Kidney (tissue), 14 donors: Measurements from ENCODE around the gene ZNF841. TPM values are rescaled to one million over a fixed set of nuclear protein-coding genes. Genes with fewer than 3 reads are reported as not detected.
A peak's percentile ranks its signal among the peaks of the same experiment; 100 is the strongest.
"Not testable (repeated sequence)": the region's sequence is repeated elsewhere in the genome, so short reads cannot be mapped to it uniquely, and the experiment has no call there.

Experiments used
- DNase-seq, 5 donors: peaks; one replicate each; pipeline ENCODE4 v3.0.0-alpha.2; 2013 to 2020
- FAIRE-seq: peaks from 2 replicates; lab custom pipeline; 2012; peaks lifted over from hg19 to GRCh38; lab: Jason Lieb, UNC
- H3K27ac ChIP-seq, 2 donors: one replicate each; pipeline ENCODE4 v1.7.0; 2013; ENCODE audit warnings: low read depth in 2 of 2, low read length in 2 of 2, inconsistent platforms in 1 of 2
- H3K27me3 ChIP-seq: one replicate; pipeline ENCODE4 v1.7.1; 2013; ENCODE audit warnings: low read length, inconsistent platforms; ENCODE audit not compliant: control insufficient read depth, insufficient read depth
- H3K36me3 ChIP-seq, 3 donors: one replicate each; pipeline versions ENCODE4 v1.7.0 to v1.7.1; 2013; ENCODE audit warnings: low read length in 3 of 3, control low read depth in 1 of 3, inconsistent platforms in 1 of 3; ENCODE audit not compliant: insufficient read depth in 3 of 3, control insufficient read depth in 2 of 3
- H3K4me1 ChIP-seq, 3 donors: one replicate each; pipeline versions ENCODE4 v1.7.0 to v1.7.1; 2013; ENCODE audit warnings: low read length in 3 of 3, inconsistent platforms in 1 of 3, low read depth in 1 of 3; ENCODE audit not compliant: control insufficient read depth in 2 of 3, insufficient read depth in 2 of 3
- H3K4me3 ChIP-seq, 3 donors: one replicate each; pipeline versions ENCODE4 v1.7.0 to v1.8.1; 2013; ENCODE audit warnings: low read length in 3 of 3, control low read depth in 1 of 3, inconsistent platforms in 1 of 3
- H3K9ac ChIP-seq, 3 donors: one replicate each; pipeline versions ENCODE4 v1.7.0 to v1.7.1; 2013; ENCODE audit warnings: low read length in 3 of 3, control low read depth in 1 of 3, inconsistent platforms in 1 of 3
- H3K9me3 ChIP-seq, 3 donors: one replicate each; pipeline versions ENCODE4 v1.7.0 to v1.7.1; 2013; ENCODE audit warnings: low read length in 3 of 3, control low read depth in 1 of 3, inconsistent platforms in 1 of 3; ENCODE audit not compliant: control insufficient read depth in 2 of 3, insufficient read depth in 1 of 3
- CTCF ChIP-seq: IDR thresholded peaks from 3 replicates; pipeline ENCODE4 v1.5.1; 2012; ENCODE audit warnings: mild to moderate bottlenecking, moderate library complexity, borderline replicate concordance; ENCODE audit not compliant: insufficient read depth; ENCODE audit errors: extremely low read depth
- intact Hi-C: fragments of 100-400 bp; cut with DNase I; formaldehyde crosslinking; loops from one replicate; pipeline ENCODE4 v1.11.1; 2022
- polyA plus RNA-seq: library from polyadenylated mRNA; stranded (reverse); fragments of 350-450 nt; fragmentation: Illumina TruSeq; extraction: RNeasy Lipid Tissue Mini Kit (QIAGEN cat#74804); gene quantifications from one replicate; pipeline ENCODE4 v1.2.3, GENCODE V29; 2014; ENCODE audit warnings: low read depth, low replicate concordance; ENCODE audit not compliant: insufficient read depth
- total RNA-seq: library from RNA; stranded (reverse); fragmentation: NEBNext Ultra II Directional; extraction: Animal tissue kit (Norgen Biotek cat#: 25700); gene quantifications from one replicate; pipeline ENCODE4 v1.2.1, GENCODE V29; 2021
- donor health status: control.
- donor health status: control.
- donor health status: control.
- donor health status: control.
- donor health status: control.
- donor health status: DM: yes; HTN: yes; CAD: no.
- donor health status: Normal renal cell carcinoma (clear cell type).

The ZNF841 gene
- total and polyA plus RNA-seq, 2 donors from 2014 or later = 2.8 to 28.5 TPM

- Histone ChIP-seq H3K9ac (peak overlapping the region; percentile 0 to 97 (median 96)), H3K4me3 (peak overlapping the region; percentile 87 to 99 (median 97)), H3K27ac (peak overlapping the region; percentile 84 to 96), H3K9me3 (peaks cover 4 to 28% (median 20%) of the 10 kb centered on the region in 3 donors), H3K4me1 (peaks cover 0 to 5% (median 0%) of the 10 kb centered on the region in 3 donors), H3K36me3 (peaks cover 8 to 21% (median 15%) of the 10 kb centered on the region in 3 donors), H3K27me3 (no peaks in the 10 kb centered on the region)
- FAIRE-seq = no peak
- no peak for TF ChIP-seq CTCF
- intact Hi-C loops = no loop called here
- DNase-seq = no peak
Observed at GRCh38 chr19:52028780-52029123, 66.8 kb downstream of the ZNF841 start.

GRCh38 chr19:52028027-52028779, 67.4 kb downstream of the ZNF841 start, which contains the start of gene ZNF614:
ZNF614 (minus strand) TSS chr19:52028379; CDS start chr19:52025745, 2,634 bp downstream.
- H3K27me3 ChIP-seq = no peaks in the 10 kb centered on the region
- peak within 1 kb of the TSS; percentile 84 to 96 for H3K27ac ChIP-seq
- TF ChIP-seq CTCF = no peak
- H3K4me1 ChIP-seq = peaks cover 0 to 5% (median 0%) of the 10 kb centered on the region in 3 donors
- H3K36me3 ChIP-seq = peaks cover 7 to 23% (median 15%) of the 10 kb centered on the region in 3 donors
- peak within 1 kb of the TSS; percentile 42 to 97 (median 96) for H3K9ac ChIP-seq
- intact Hi-C loops = no loop called here
- FAIRE-seq (no peak), DNase-seq (peak; percentile 93 to 97 (median 95))
- peak within 1 kb of the TSS; percentile 87 to 99 (median 97) for H3K4me3 ChIP-seq
- H3K9me3 ChIP-seq = peaks cover 1 to 22% (median 15%) of the 10 kb centered on the region in 3 donors

- FAIRE-seq, H3K9ac ChIP-seq, H3K27me3 ChIP-seq, H3K27ac ChIP-seq, H3K4me1 ChIP-seq, DNase-seq, intact Hi-C loops, H3K9me3 ChIP-seq: not testable (repeated sequence)
- peak overlapping the region in 1 of 3 donors; percentile 97 for H3K4me3 ChIP-seq
- peaks cover 9 to 26% (median 14%) of the 10 kb centered on the region in 3 donors for H3K36me3 ChIP-seq
Observed at GRCh38 chr19:52026255-52026990, 69.1 kb downstream of the ZNF841 start.

- Histone ChIP-seq H3K36me3 (peaks cover 11 to 32% (median 23%) of the 10 kb centered on the region in 3 donors), H3K9me3 (peaks cover 5 to 15% (median 7%) of the 10 kb centered on the region in 3 donors)
- H3K9ac ChIP-seq, FAIRE-seq, DNase-seq, H3K27me3 ChIP-seq, H3K4me1 ChIP-seq, H3K4me3 ChIP-seq, H3K27ac ChIP-seq, intact Hi-C loops: not testable (repeated sequence)
Observed at GRCh38 chr19:52024478-52024877, 71.1 kb downstream of the ZNF841 start.
